ENCODE results near the gene RARB. TPM values are rescaled to one million over a fixed set of nuclear protein-coding genes. Genes with fewer than 3 reads are reported as not detected.

Gene RARB
- total and polyA plus RNA-seq, 5 donors from 2014 or later: 0.12 to 0.20 TPM; not detected in 3

DNA sequence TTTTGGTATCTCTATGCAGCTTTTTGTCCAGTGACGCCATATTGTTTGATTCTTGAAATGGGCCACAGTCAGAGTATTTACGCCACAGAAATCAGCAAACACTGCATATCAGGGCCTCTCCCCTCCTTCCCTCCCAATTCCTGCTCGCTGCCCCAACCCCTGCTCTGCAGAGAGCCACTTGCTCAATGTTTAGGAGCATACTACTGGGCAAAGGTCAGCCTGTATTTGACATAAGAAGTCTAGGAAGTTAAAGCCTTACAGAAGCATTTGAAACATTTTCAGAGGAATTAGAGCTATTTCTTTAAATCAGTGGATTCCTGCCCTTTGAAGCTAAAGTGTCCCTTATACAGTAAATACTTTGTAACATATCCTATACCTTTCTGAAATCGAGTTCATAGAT, 17.4 kb upstream of the RARB start:
- no peaks in the 10 kb centered on the region for H3K27me3 Mint-ChIP-seq
- no peaks in the 10 kb centered on the region for H3K4me1 Mint-ChIP-seq
- H3K36me3 Mint-ChIP-seq: no peaks in the 10 kb centered on the region
- H3K4me1 ChIP-seq (ENCODE audit: control insufficient read depth, insufficient read depth, low read length, poor library complexity, severe bottlenecking): no peaks in the 10 kb centered on the region
- no peak overlapping the region for H3K4me3 Mint-ChIP-seq
- DNase-seq: no peak
- no peaks in the 10 kb centered on the region for H3K9me3 ChIP-seq (ENCODE audit: control insufficient read depth in 2 of 2, low read length in 2 of 2)
- H3K27ac Mint-ChIP-seq: no peak overlapping the region
- ATAC-seq (ENCODE audit: low read depth in 2 of 2): no peak
- no peak overlapping the region for H3K4me3 ChIP-seq (ENCODE audit: low read depth, low read length)
- H3K27me3 ChIP-seq (ENCODE audit: control insufficient read depth, insufficient read depth, low read length): no peaks in the 10 kb centered on the region
- no peak overlapping the region for H3K27ac ChIP-seq (ENCODE audit: insufficient read depth, low read length, poor library complexity, severe bottlenecking)
- no peaks in the 10 kb centered on the region for H3K36me3 ChIP-seq (ENCODE audit: control insufficient read depth, insufficient read depth, low read length)
- peaks cover 0 to 10% (median 1%) of the 10 kb centered on the region in 7 donors for H3K9me3 Mint-ChIP-seq

DNA sequence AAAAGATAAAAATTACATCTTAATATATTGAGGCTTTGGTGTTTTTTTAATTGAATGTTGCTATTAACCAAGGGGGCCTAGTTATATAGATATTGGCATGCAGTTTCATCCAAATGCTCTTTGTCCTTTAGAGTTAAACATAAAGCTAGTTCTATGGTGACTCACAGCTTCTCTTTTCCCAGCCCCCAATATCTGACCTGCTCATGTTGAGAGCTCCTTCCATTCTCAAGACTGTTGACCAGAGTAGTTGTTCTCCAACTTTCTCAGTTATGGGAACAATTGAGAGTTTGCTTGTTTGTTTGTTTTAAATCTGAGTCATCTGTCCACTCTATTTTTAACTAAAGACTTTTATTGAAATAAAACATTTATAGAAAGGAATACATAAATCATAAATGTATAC, 15.8 kb upstream of the RARB start:
- Histone ChIP-seq H3K36me3 (ENCODE audit: control insufficient read depth, insufficient read depth, low read length) (no peaks in the 10 kb centered on the region), H3K4me1 (ENCODE audit: control insufficient read depth, insufficient read depth, low read length, poor library complexity, severe bottlenecking) (no peaks in the 10 kb centered on the region), H3K27ac (ENCODE audit: insufficient read depth, low read length, poor library complexity, severe bottlenecking) (no peak overlapping the region), H3K9me3 (ENCODE audit: control insufficient read depth in 2 of 2, low read length in 2 of 2) (no peaks in the 10 kb centered on the region), H3K4me3 (ENCODE audit: low read depth, low read length) (no peak overlapping the region), H3K27me3 (ENCODE audit: control insufficient read depth, insufficient read depth, low read length) (no peaks in the 10 kb centered on the region)
- Mint-ChIP-seq H3K36me3 (no peaks in the 10 kb centered on the region), H3K27ac (no peak overlapping the region), H3K4me3 (no peak overlapping the region), H3K4me1 (no peaks in the 10 kb centered on the region), H3K9me3 (peaks cover 0 to 10% (median 1%) of the 10 kb centered on the region in 7 donors), H3K27me3 (no peaks in the 10 kb centered on the region)
- ATAC-seq (ENCODE audit: low read depth in 2 of 2): no peak
- DNase-seq: no peak

DNA sequence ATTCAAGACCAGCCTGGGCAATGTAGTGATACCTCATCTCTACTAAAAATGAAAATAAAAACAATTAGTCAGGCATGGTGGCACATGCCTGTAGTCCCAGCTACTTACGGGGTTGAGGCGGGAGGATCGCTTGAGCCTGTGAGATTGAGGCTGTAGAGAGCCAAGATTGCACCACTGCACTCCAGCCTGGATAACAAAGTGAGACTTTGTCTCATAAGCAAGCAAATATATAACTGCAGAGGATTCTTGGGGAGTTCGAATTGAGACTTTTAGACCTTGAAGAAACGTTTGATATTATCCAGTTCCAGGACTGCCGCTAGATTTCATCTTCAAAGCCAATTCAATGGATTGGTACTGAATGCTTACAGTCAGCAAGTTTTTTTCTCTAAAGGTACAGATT, 11.9 kb upstream of the RARB start:
- Mint-ChIP-seq H3K36me3 (no peaks in the 10 kb centered on the region), H3K4me3 (no peak overlapping the region), H3K27ac (no peak overlapping the region), H3K27me3 (no peaks in the 10 kb centered on the region), H3K4me1 (no peaks in the 10 kb centered on the region), H3K9me3 (peaks cover 0 to 6% (median 3%) of the 10 kb centered on the region in 7 donors)
- DNase-seq (no peak), ATAC-seq (ENCODE audit: low read depth in 2 of 2) (no peak)
- no peaks in the 10 kb centered on the region for H3K36me3 ChIP-seq (ENCODE audit: control insufficient read depth, insufficient read depth, low read length)
- no peak overlapping the region for H3K4me3 ChIP-seq (ENCODE audit: low read depth, low read length)
- no peaks in the 10 kb centered on the region for H3K4me1 ChIP-seq (ENCODE audit: control insufficient read depth, insufficient read depth, low read length, poor library complexity, severe bottlenecking)
- H3K27me3 ChIP-seq (ENCODE audit: control insufficient read depth, insufficient read depth, low read length): no peaks in the 10 kb centered on the region
- H3K9me3 ChIP-seq (ENCODE audit: control insufficient read depth in 2 of 2, low read length in 2 of 2): no peaks in the 10 kb centered on the region
- no peak overlapping the region for H3K27ac ChIP-seq (ENCODE audit: insufficient read depth, low read length, poor library complexity, severe bottlenecking)

DNA sequence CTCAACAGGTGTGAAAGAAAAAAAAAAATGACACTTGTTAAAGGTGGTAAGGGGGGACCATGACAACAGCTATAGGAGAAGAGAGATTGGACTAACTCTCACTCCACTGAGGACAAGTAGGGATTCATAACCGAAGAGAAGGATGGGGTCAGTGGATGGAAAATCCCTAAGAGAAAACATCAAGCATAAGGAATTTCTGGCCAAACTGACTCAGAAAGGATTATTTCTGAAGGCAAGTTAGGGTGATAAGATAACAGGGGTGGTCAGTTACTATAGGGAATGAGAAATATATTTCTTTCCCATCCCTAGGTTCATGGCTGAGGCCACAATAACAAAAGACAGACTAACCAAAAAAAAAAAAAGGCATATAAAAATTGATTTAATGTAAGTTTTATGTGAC, 9.5 kb upstream of the RARB start:
- Mint-ChIP-seq H3K27ac (no peak overlapping the region), H3K36me3 (no peaks in the 10 kb centered on the region), H3K27me3 (no peaks in the 10 kb centered on the region), H3K9me3 (peaks cover 0 to 6% (median 1%) of the 10 kb centered on the region in 7 donors), H3K4me3 (no peak overlapping the region), H3K4me1 (no peaks in the 10 kb centered on the region)
- no peak for ATAC-seq (ENCODE audit: low read depth in 2 of 2)
- Histone ChIP-seq H3K36me3 (ENCODE audit: control insufficient read depth, insufficient read depth, low read length) (no peaks in the 10 kb centered on the region), H3K4me1 (ENCODE audit: control insufficient read depth, insufficient read depth, low read length, poor library complexity, severe bottlenecking) (no peaks in the 10 kb centered on the region), H3K4me3 (ENCODE audit: low read depth, low read length) (no peak overlapping the region), H3K27ac (ENCODE audit: insufficient read depth, low read length, poor library complexity, severe bottlenecking) (no peak overlapping the region), H3K27me3 (ENCODE audit: control insufficient read depth, insufficient read depth, low read length) (no peaks in the 10 kb centered on the region), H3K9me3 (ENCODE audit: control insufficient read depth in 2 of 2, low read length in 2 of 2) (no peaks in the 10 kb centered on the region)
- DNase-seq: no peak

DNA sequence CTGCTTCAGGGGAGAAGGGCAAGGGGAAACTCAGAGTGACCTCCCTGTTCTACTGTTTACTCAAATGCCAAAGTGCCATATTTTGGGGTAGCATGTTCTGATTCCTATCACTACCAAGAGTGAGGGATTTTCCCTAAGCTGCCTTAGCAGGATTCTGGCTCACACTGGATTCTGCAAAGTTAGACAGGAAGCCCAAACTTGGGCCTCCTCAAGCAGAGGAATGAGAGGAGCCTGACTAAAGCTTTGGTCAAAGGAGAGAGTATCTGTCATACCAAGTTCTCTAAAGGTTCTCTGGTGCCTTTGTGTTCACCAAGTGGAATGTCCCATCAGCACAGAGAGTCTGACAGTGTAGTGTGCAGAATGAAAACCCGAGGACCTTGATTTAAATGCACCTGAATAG, 8.8 kb upstream of the RARB start:
- Histone ChIP-seq H3K4me3 (ENCODE audit: low read depth, low read length) (no peak overlapping the region), H3K27ac (ENCODE audit: insufficient read depth, low read length, poor library complexity, severe bottlenecking) (no peak overlapping the region), H3K9me3 (ENCODE audit: control insufficient read depth in 2 of 2, low read length in 2 of 2) (no peaks in the 10 kb centered on the region), H3K27me3 (ENCODE audit: control insufficient read depth, insufficient read depth, low read length) (no peaks in the 10 kb centered on the region), H3K4me1 (ENCODE audit: control insufficient read depth, insufficient read depth, low read length, poor library complexity, severe bottlenecking) (no peaks in the 10 kb centered on the region), H3K36me3 (ENCODE audit: control insufficient read depth, insufficient read depth, low read length) (no peaks in the 10 kb centered on the region)
- H3K27ac Mint-ChIP-seq: no peak overlapping the region
- no peaks in the 10 kb centered on the region for H3K36me3 Mint-ChIP-seq
- no peaks in the 10 kb centered on the region for H3K27me3 Mint-ChIP-seq
- ATAC-seq (ENCODE audit: low read depth in 2 of 2) (no peak), DNase-seq (no peak)
- peaks cover 0 to 5% (median 0%) of the 10 kb centered on the region in 7 donors for H3K9me3 Mint-ChIP-seq
- no peaks in the 10 kb centered on the region for H3K4me1 Mint-ChIP-seq
- no peak overlapping the region for H3K4me3 Mint-ChIP-seq

DNA sequence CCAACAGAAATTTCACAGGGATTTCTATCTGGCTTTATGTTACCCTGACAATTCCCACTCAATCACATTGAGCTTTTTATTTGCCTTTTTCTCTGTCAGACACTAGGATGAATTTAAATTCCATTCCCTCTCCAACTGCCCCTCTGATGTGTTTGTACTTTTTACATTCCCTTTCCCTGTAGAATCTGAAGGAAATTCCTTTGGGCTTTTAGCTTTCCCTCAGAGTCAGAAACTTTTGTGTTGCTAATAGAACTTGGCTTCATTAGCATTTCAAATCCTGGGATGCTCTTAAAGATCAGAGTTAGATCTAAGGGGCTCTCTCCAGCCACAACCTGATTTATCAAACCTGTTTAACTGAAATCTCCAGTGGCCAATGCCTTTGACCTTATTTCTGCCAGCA, 7.9 kb upstream of the RARB start:
- DNase-seq: no peak
- Mint-ChIP-seq H3K27me3 (no peaks in the 10 kb centered on the region), H3K9me3 (peaks cover 0 to 5% (median 0%) of the 10 kb centered on the region in 7 donors), H3K4me3 (no peak overlapping the region), H3K27ac (no peak overlapping the region), H3K36me3 (no peaks in the 10 kb centered on the region), H3K4me1 (no peaks in the 10 kb centered on the region)
- no peaks in the 10 kb centered on the region for H3K9me3 ChIP-seq (ENCODE audit: control insufficient read depth in 2 of 2, low read length in 2 of 2)
- no peaks in the 10 kb centered on the region for H3K4me1 ChIP-seq (ENCODE audit: control insufficient read depth, insufficient read depth, low read length, poor library complexity, severe bottlenecking)
- ATAC-seq (ENCODE audit: low read depth in 2 of 2): no peak
- no peaks in the 10 kb centered on the region for H3K36me3 ChIP-seq (ENCODE audit: control insufficient read depth, insufficient read depth, low read length)
- H3K27ac ChIP-seq (ENCODE audit: insufficient read depth, low read length, poor library complexity, severe bottlenecking): no peak overlapping the region
- no peaks in the 10 kb centered on the region for H3K27me3 ChIP-seq (ENCODE audit: control insufficient read depth, insufficient read depth, low read length)
- H3K4me3 ChIP-seq (ENCODE audit: low read depth, low read length): no peak overlapping the region

DNA sequence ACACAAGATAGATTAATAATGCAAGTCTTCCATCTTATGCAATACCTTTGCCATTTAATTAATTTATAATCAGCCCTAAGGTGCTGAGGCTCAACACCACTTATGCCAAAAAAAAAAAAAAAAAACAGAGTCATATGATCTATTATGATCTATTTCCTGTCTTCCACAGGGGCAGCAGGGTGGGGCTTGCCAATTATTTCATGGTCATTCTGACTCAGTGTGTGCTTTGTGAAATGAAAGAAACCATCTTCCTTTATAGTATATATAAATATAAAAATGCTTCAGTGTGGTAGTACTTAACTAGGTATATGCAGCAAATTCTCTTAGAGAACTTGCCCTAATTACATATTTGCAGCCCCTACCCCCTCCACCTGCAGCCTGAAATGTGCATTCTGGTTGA, 7.2 kb upstream of the RARB start:
- ATAC-seq (ENCODE audit: low read depth in 2 of 2): no peak
- no peaks in the 10 kb centered on the region for H3K27me3 ChIP-seq (ENCODE audit: control insufficient read depth, insufficient read depth, low read length)
- DNase-seq: no peak
- no peaks in the 10 kb centered on the region for H3K36me3 ChIP-seq (ENCODE audit: control insufficient read depth, insufficient read depth, low read length)
- no peak overlapping the region for H3K4me3 ChIP-seq (ENCODE audit: low read depth, low read length)
- no peaks in the 10 kb centered on the region for H3K27me3 Mint-ChIP-seq
- H3K9me3 Mint-ChIP-seq: peaks cover 0 to 5% (median 0%) of the 10 kb centered on the region in 7 donors
- no peaks in the 10 kb centered on the region for H3K4me1 ChIP-seq (ENCODE audit: control insufficient read depth, insufficient read depth, low read length, poor library complexity, severe bottlenecking)
- no peak overlapping the region for H3K27ac ChIP-seq (ENCODE audit: insufficient read depth, low read length, poor library complexity, severe bottlenecking)
- H3K4me1 Mint-ChIP-seq: no peaks in the 10 kb centered on the region
- no peaks in the 10 kb centered on the region for H3K9me3 ChIP-seq (ENCODE audit: control insufficient read depth in 2 of 2, low read length in 2 of 2)
- H3K36me3 Mint-ChIP-seq: no peaks in the 10 kb centered on the region
- H3K4me3 Mint-ChIP-seq: no peak overlapping the region
- H3K27ac Mint-ChIP-seq: no peak overlapping the region

DNA sequence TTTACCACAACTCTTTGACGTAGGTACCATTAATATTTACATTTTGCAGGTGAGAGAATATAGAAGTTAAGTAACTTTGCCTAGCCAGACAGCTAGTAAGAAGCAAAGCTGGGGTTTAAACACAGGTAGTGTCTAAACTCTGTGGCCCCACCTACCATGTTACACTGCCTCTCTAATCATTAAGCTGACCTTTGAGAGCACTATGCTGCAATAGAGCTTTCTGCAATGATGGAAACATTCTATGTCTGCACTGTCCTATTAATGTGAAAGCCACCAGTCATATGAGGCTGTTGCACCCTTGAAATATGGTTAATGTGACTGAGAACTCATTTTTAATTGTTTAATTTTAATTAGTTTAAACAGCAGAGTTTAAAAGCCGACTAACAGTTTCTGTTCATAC, 6.3 kb upstream of the RARB start:
- no peak overlapping the region for H3K27ac ChIP-seq (ENCODE audit: insufficient read depth, low read length, poor library complexity, severe bottlenecking)
- no peak for ATAC-seq (ENCODE audit: low read depth in 2 of 2)
- Mint-ChIP-seq H3K36me3 (no peaks in the 10 kb centered on the region), H3K27ac (no peak overlapping the region), H3K4me1 (no peaks in the 10 kb centered on the region), H3K4me3 (no peak overlapping the region), H3K27me3 (peaks cover 4% of the 10 kb centered on the region), H3K9me3 (peaks cover 0 to 5% (median 0%) of the 10 kb centered on the region in 7 donors)
- H3K9me3 ChIP-seq (ENCODE audit: control insufficient read depth in 2 of 2, low read length in 2 of 2): no peaks in the 10 kb centered on the region
- no peak overlapping the region for H3K4me3 ChIP-seq (ENCODE audit: low read depth, low read length)
- H3K36me3 ChIP-seq (ENCODE audit: control insufficient read depth, insufficient read depth, low read length): no peaks in the 10 kb centered on the region
- DNase-seq: no peak
- no peaks in the 10 kb centered on the region for H3K4me1 ChIP-seq (ENCODE audit: control insufficient read depth, insufficient read depth, low read length, poor library complexity, severe bottlenecking)
- H3K27me3 ChIP-seq (ENCODE audit: control insufficient read depth, insufficient read depth, low read length): no peaks in the 10 kb centered on the region

Measured in CD4-positive, CD25-positive, alpha-beta regulatory T cell (primary cell).